Left hindlimb (tissue), 1 donor: ENCODE measurements around the gene TFEB.

Experiments
- DNase-seq: peaks from one replicate; pipeline ENCODE4 v3.0.0-alpha.2; 2018

The TFEB gene

GRCh38 chr6:41763470-41763869 lies 28.1 kb upstream of the TFEB start:
- DNase-seq, result no peak

DNA sequence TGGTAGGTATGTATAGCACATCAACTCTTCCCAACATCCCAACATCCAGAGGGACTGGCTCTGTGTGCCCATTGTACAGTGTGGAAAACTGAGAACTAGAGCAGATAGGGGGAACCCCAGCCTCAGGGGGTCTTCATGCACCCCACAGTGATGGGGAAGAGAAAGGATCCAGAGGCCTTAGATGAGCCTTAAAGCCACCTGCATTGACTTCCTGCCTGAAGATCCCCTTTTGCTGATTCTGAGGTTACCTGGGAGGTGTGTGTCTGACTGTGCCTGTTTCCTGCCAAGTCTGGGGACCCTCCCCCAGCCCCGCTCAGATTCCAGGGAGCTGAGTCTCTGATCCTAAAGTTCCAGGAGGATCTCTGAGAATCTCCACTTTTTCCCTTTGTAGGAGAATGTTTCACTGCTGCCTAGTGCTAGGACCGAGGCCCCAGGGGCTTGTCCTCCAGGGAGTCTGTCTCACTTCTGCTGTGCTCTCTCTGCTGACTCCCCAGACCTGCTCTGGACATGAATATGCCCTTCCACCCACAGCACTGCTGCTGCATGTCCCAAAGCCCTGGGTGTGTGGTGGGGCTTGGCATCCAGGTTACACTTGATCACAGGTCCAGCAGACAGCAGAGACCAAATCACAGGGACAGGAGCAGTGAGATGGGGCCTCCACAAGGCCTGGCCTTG lies 24.6 kb upstream of the TFEB start:
- DNase-seq, result peak; percentile 18

- DNase-seq, result peak; percentile 16
These were observed 23.9 kb upstream of the TFEB start for GRCh38 chr6:41759106-41759904.

DNA sequence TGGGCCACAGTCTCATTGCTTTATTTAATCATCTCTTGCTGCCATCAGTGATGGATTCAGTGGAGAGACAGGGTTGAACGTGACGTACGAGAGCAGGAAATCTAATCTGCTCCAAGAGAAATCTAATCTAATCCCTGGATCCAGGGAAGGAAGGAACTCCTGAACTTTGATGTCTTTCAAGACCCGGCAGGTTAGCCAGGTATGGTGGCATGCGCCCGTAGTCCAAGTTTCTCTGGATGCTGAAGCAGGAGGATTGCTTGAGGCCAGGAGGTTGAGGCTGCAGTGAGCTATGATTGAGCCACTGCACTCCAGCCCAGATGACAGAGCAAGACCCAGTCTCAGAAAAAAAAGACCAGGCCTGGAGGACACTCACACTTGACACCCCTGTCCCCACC lies 23.2 kb upstream of the TFEB start:
- DNase-seq, result no peak

GRCh38 chr6:41757931-41758640 lies 22.7 kb upstream of the TFEB start:
- no peak for DNase-seq

GRCh38 chr6:41757271-41757670 lies 21.9 kb upstream of the TFEB start:
- no peak for DNase-seq

DNA sequence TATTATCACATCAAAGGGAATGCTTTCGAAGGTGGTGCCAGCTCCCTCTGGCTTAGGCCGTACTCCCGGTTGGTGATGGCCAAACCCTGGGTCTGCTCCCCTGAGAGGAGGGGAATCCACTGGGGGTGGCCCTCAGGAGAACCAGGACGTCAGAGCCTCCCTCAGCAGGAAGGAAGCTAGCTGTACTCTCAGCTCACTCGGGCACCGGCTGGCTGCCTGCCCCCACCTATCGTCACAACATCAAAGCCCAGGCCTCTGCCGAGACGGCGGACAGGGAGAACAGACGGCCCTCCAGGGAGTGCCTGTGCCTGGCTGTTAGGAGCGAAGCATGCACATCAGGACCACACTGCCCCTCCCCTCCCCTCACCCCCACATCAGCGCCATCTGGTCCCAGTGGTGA lies 20.9 kb upstream of the TFEB start:
- peak; percentile 24 for DNase-seq

DNA sequence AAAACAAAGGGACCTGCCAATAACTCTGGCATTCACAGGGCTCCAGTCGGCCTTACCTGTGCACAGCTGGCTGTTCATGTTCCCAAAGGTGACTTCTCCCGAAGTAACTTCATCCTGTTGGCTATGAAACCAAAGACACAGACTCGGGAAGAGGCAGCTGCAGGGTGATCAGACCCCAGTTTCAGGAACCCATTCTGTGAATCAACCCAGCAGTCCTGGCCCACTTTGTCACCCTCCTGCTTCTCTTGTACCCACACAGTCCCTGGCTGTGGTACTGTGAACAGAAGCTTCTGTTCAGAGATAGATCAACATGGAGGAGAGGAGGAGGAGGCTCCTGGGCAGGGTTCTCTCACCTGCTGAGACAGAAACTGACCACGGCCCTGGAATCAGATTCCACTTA lies 20.5 kb upstream of the TFEB start:
- no peak for DNase-seq

- no peak for DNase-seq
These were observed 15.0 kb upstream of the TFEB start for GRCh38 chr6:41750374-41750773.

DNA sequence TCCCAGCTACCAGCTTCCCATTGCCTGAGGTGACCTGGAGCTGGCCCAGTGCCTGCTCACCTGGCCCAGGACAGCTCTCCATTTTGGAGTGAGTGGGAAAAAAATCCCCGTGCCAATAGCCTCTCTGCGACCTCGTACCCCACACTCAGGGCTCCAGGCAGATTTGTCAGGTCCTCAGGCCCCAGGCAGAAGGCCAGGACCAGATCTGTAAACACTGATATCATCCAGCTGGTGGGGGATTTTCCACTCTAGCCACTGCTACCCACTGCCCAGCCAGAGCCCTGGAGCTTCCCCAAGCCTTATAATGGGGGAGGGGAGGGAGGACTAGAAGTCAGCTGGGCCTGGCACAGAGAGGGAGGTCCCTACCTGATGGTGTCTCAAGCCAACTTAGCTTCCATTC lies 13.1 kb upstream of the TFEB start:
- DNase-seq, result no peak

DNA sequence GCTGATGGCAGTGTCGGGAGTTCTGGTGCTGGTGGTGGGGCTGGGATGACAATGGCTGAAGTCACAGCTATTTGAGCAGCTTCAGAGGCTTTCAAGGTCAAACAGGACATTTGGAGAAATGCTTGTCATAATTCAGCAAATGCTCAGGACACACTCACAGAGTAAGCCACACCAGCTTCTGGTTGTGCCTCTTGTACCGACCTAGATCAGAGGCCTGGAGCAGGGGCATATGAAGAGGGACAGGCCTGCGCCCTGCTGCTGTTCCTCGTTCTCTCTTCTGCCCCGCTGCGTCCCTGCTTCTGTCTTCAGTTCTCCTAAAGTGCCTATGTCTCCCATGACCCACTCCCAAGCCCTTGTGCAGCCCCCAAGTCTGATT lies 12.7 kb upstream of the TFEB start:
- DNase-seq, result peak; percentile 6

GRCh38 chr6:41747256-41748101 lies 12.1 kb upstream of the TFEB start, which contains the start of gene PGC:
Gene PGC, minus strand, starts transcription at chr6:41747397. Its CDS starts 63 bp downstream, at chr6:41747334.
- no peak for DNase-seq

DNA sequence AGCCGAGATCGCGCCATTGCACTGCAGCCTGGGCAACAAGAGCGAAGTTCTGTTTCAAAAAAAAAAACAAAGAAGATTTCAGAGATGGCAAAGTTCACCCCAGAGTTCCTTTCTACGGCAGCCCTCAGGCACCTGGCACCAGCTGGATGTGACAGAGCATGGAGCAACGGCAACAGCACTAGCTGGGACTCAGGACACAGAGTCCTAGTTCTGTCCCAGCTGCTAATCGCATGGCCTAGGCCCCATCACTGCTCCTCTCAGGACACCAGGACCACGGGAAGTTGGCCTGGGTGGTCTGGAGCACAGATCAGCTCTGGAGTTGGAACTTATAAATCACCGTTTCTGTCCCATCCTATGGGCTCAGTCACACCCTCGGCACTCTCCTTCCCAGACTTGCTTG lies 10.7 kb upstream of the TFEB start:
- DNase-seq, result no peak

- peak; percentile 3 for DNase-seq
These were observed 8.9 kb upstream of the TFEB start for GRCh38 chr6:41744236-41744787.

- DNase-seq, result peak; percentile 17
These were observed 8.2 kb upstream of the TFEB start for GRCh38 chr6:41743406-41744235.

DNA sequence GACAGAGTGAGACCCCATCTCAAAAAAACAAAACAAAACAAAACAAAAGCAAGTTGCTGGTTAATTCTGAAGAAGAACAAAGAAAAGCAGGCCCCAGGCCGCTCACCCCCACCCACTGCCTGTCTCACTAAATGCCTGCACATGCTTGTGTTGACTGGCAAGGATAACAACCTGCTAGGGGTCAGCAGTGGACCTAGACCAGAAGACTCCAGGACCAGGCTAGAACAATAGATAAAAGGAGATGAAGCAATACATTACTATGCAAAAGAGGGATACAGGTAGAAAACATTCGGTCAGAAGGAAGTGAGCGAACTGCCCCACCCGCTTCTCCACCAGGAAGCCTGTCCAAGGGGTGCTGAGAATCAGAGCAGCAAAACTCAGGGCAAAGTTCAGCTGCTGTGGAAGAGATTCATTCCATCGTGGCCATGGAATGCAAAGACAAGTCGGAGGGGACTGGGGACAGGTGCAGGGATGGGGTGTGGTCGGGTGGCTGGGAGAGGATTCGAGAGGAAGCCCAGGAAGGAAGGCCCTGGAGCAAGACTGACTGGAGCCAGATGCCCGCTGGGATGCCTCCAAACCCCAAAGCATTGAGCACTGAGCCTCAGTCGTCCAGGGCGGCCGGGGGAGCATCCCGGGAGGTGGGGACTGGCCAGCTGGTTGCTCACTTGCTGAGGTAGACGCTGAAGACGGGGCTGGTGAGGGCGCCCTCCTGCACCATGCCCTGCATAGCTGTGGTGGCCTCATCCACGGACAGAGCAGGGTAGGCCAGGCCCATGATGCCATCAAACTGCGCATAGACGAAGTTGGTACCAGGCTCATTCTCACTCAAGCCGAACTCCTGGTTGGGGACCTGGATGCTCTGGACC lies 6.5 kb upstream of the TFEB start:
- DNase-seq, result no peak

- DNase-seq, result no peak
These were observed 5.2 kb upstream of the TFEB start for GRCh38 chr6:41740366-41741162.

DNA sequence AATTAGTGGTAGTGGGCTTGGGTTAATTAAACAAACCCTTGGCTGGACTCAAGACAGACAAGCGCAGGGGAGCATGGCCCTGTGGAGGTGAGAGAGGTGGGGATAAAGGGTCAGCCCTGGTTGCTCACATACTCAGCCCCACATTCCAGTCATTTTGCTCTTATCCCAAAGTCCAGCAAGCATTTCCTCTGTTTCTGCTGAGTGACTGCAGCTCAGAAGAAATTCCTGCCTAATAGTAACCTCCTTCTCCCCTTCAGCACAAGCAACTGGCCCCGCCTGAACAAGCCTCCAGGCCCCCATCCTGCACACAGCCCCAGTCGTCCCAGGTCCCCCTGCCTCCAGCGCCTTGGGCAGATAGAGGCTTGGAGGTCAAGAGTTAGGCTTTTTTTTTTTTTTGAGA lies 3.6 kb upstream of the TFEB start:
- DNase-seq, result no peak

- no peak for DNase-seq
These were observed 2.3 kb upstream of the TFEB start for GRCh38 chr6:41737591-41738130.
